Lower lobe of right lung (tissue), 2 donors: ENCODE data around the gene ADCY5. TPM values are rescaled to one million over a fixed set of nuclear protein-coding genes. Genes with fewer than 3 reads are reported as not detected.

Source experiments
- ATAC-seq, 2 donors: fragments of 200-7000 bp; cut with Tn5 transposase; one replicate each; pipeline ENCODE4 v1.9.1; 2020 to 2022; ENCODE audit warnings: mild to moderate bottlenecking in 2 of 2, moderate library complexity in 2 of 2
- DNase-seq: peaks from one replicate; pipeline ENCODE4 v3.0.0-alpha.2; 2020
- H3K27ac ChIP-seq: fragments of 200-600 bp; one replicate; pipeline ENCODE4 v1.8.0; 2022
- H3K27me3 ChIP-seq: fragments of 200-600 bp; one replicate; pipeline ENCODE4 v1.8.0; 2022; ENCODE audit warnings: low read depth
- H3K36me3 ChIP-seq: fragments of 200-600 bp; one replicate; pipeline ENCODE4 v1.8.0; 2022; ENCODE audit warnings: mild to moderate bottlenecking
- H3K4me1 ChIP-seq: fragments of 200-600 bp; one replicate; pipeline ENCODE4 v1.8.0; 2022
- H3K4me3 ChIP-seq: fragments of 200-600 bp; one replicate; pipeline ENCODE4 v1.8.0; 2022; ENCODE audit warnings: mild to moderate bottlenecking
- H3K9me3 ChIP-seq: fragments of 200-600 bp; one replicate; pipeline ENCODE4 v1.8.0; 2022
- CTCF ChIP-seq: fragments of 200-600 bp; IDR thresholded peaks from one replicate; pipeline ENCODE4 v1.8.0; 2022; ENCODE audit warnings: antibody characterized with exemption, mild to moderate bottlenecking
- intact Hi-C: fragments of 100-400 bp; cut with DNase I; formaldehyde crosslinking; loops from one replicate; pipeline ENCODE4 v1.11.0; 2022
- total RNA-seq: library from RNA; stranded (reverse); fragmentation: NEBNext Ultra II Directional; extraction: Animal tissue kit (Norgen Biotek cat#: 25700); gene quantifications from one replicate; pipeline ENCODE4 v1.2.1, GENCODE V29; 2021
- donor health status: DM: no; HTN: yes; CAD: no; lungs with severe emphysema.

ADCY5 gene
- total RNA-seq, 1 donor from 2014 or later, result 5.6 TPM

- Histone ChIP-seq H3K36me3 (no peaks in the 10 kb centered on the region), H3K27ac (no peak overlapping the region)
- intact Hi-C loops, result no loop called here
Measured at GRCh38 chr3:123346021-123346420, 102.9 kb downstream of the ADCY5 start.

DNA sequence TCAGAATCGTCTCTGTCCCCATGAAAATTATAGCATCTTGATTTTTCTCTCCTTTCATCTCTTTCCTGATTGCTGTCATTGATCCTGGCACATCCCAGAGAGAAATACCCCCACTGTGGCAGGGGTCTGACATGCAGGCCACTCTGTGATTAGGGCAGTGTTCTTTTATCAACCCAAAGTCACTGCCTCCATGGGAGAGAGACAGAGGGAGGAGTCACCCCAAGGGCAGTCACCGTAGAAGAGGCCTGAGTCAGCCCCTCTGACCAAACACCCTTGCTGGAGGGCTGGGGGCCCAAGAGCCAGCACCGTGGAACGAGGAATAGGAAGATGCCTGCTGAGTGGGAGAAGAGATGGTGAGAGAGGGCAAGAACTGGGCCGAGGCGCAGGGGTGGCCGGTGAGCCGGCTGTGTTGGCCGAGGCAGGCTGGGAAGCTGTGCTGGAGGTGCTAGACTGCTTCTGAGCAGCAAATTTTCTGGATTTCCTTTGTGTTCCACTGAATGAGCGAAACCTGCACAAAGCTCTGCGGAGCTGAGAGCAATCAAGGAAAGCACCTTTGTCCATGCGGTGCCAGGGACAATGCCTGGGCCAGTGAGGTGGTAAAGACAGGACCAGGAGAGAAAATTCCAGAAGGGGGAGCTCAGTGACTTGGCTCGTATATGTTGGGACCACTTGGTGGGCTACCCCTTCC, 103.8 kb downstream of the ADCY5 start:
- Histone ChIP-seq H3K36me3 (no peaks in the 10 kb centered on the region), H3K4me3 (no peak overlapping the region), H3K27ac (no peak overlapping the region), H3K9me3 (no peaks in the 10 kb centered on the region), H3K27me3 (no peaks in the 10 kb centered on the region), H3K4me1 (no peaks in the 10 kb centered on the region)
- intact Hi-C loops, result no loop called here
- no peak for ATAC-seq
- TF ChIP-seq CTCF, result no peak
- DNase-seq, result no peak

More at GRCh38 chr3:123346021-123346420, 102.9 kb downstream of the ADCY5 start:
- Histone ChIP-seq H3K4me3 (no peak overlapping the region), H3K27me3 (no peaks in the 10 kb centered on the region), H3K9me3 (no peaks in the 10 kb centered on the region), H3K4me1 (no peaks in the 10 kb centered on the region)
- no peak for ATAC-seq
- no peak for DNase-seq
- TF ChIP-seq CTCF, result no peak

- no peak for TF ChIP-seq CTCF
- Histone ChIP-seq H3K4me1 (no peaks in the 10 kb centered on the region), H3K27ac (no peak overlapping the region), H3K27me3 (no peaks in the 10 kb centered on the region), H3K36me3 (no peaks in the 10 kb centered on the region), H3K4me3 (no peak overlapping the region), H3K9me3 (no peaks in the 10 kb centered on the region)
- ATAC-seq, result no peak
- intact Hi-C loops, result no loop called here
- DNase-seq, result no peak
Measured at GRCh38 chr3:123344175-123344906, 104.5 kb downstream of the ADCY5 start.

DNA sequence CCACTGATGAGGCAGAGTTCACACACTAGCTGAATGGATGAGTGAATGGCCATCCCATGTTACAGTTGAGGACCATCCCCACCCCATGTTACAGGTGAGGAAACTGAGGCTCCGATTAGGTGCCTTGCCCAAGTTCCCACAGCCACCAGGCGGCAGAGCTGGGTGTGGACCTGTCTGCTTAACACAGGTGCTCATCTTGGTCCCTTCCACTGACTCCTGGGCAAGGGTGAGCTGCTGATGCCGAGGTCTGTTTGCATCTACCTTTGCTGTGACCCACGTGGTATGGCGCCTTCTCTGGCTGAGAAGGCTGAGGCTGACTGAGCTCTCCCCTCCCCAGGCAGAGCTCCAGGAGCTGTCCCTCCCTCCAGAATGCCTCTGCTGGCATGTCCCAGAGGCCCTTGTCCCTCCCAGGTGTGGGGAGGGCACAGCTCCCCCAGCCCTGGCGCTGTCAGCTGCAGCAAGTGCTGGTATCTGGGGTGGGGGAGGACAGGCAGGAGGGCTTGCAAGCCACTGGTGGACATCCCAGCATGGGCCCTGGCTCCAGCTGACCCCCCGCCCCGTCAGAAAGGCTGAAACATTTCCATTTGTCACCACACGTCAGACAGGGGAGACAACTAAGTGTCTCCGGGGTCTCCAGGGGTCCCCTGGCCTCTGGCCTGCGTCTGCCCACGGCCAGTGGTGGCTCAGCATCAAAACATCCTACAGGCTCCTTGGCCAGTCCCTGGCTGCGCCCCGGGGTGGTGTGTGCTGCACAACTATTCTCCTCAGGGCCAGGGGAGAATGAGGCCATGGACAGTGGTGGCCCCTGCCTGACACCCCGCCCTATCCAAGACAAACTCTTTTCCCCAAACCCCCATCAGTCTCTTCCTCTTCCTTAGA, 105.4 kb downstream of the ADCY5 start:
- ATAC-seq (no peak), DNase-seq (no peak)
- H3K27ac ChIP-seq, result no peak overlapping the region
- intact Hi-C loops, result no loop called here
- no peaks in the 10 kb centered on the region for H3K9me3 ChIP-seq
- no peak overlapping the region for H3K4me3 ChIP-seq
- no peak for TF ChIP-seq CTCF
- H3K36me3 ChIP-seq, result no peaks in the 10 kb centered on the region
- no peaks in the 10 kb centered on the region for H3K27me3 ChIP-seq
- H3K4me1 ChIP-seq, result no peaks in the 10 kb centered on the region

DNA sequence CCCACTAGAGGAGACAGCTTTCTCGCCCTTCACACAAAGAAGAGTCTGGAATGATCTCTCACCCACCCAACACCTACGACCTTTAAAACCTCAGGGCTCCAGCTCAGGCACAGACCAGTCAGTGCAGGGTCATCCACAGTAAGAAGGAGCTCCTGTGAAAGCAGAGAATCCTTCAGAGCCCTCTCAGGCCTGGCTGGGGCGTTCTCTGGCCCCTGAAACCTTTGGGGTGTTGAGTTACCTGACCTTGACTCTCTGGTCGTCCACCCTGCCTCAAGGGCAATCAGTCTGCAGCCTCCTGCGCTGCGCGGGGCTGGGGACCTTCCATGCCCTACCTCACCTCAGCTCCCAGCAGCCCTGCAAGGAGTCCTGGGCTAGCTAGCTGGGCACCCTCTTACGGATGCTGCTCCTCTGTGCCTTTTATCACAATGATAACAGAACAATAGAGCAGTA, 106.2 kb downstream of the ADCY5 start:
- intact Hi-C loops, result no loop called here
- no peak overlapping the region for H3K27ac ChIP-seq
- H3K4me3 ChIP-seq, result no peak overlapping the region
- DNase-seq, result no peak
- H3K36me3 ChIP-seq, result no peaks in the 10 kb centered on the region
- no peak for ATAC-seq
- no peaks in the 10 kb centered on the region for H3K4me1 ChIP-seq
- H3K27me3 ChIP-seq, result no peaks in the 10 kb centered on the region
- H3K9me3 ChIP-seq, result no peaks in the 10 kb centered on the region
- no peak for TF ChIP-seq CTCF
